ENCODE data around the gene CADM1.

Gene CADM1

GRCh38 chr11:115314330-115314920 is 189.8 kb downstream of the CADM1 start:
- no peak for DNase-seq (ENCODE audit: low read depth)

- DNase-seq (ENCODE audit: low read depth) = no peak
Measured at GRCh38 chr11:115313224-115313838, 190.9 kb downstream of the CADM1 start.

GRCh38 chr11:115311949-115312348 is 192.3 kb downstream of the CADM1 start:
- no peak for DNase-seq (ENCODE audit: low read depth)

GRCh38 chr11:115306689-115307088 is 197.5 kb downstream of the CADM1 start:
- no peak for DNase-seq (ENCODE audit: low read depth)

- no peak for DNase-seq (ENCODE audit: low read depth)
Measured at GRCh38 chr11:115304774-115305472, 199.3 kb downstream of the CADM1 start.

- no peak for DNase-seq (ENCODE audit: low read depth)
Measured at GRCh38 chr11:115303929-115304531, 200.2 kb downstream of the CADM1 start.

- no peak for DNase-seq (ENCODE audit: low read depth)
Measured at GRCh38 chr11:115302946-115303703, 201.1 kb downstream of the CADM1 start.

GRCh38 chr11:115300660-115301428 is 203.4 kb downstream of the CADM1 start:
- no peak for DNase-seq (ENCODE audit: low read depth)

- DNase-seq (ENCODE audit: low read depth) = no peak
Measured at GRCh38 chr11:115298300-115299012, 205.8 kb downstream of the CADM1 start.

- no peak for DNase-seq (ENCODE audit: low read depth)
Measured at GRCh38 chr11:115297330-115297729, 206.9 kb downstream of the CADM1 start.

GRCh38 chr11:115291325-115291724 is 212.9 kb downstream of the CADM1 start:
- DNase-seq (ENCODE audit: low read depth) = no peak

- no peak for DNase-seq (ENCODE audit: low read depth)
Measured at GRCh38 chr11:115290893-115291292, 213.3 kb downstream of the CADM1 start.

- DNase-seq (ENCODE audit: low read depth) = no peak
Measured at GRCh38 chr11:115290479-115290878, 213.7 kb downstream of the CADM1 start.

GRCh38 chr11:115287266-115287665 is 216.9 kb downstream of the CADM1 start:
- no peak for DNase-seq (ENCODE audit: low read depth)

- DNase-seq (ENCODE audit: low read depth) = no peak
Measured at GRCh38 chr11:115286614-115287013, 217.6 kb downstream of the CADM1 start.

GRCh38 chr11:115284773-115285172 is 219.4 kb downstream of the CADM1 start:
- no peak for DNase-seq (ENCODE audit: low read depth)

GRCh38 chr11:115282923-115283322 is 221.3 kb downstream of the CADM1 start:
- no peak for DNase-seq (ENCODE audit: low read depth)

- no peak for DNase-seq (ENCODE audit: low read depth)
Measured at GRCh38 chr11:115280775-115281174, 223.4 kb downstream of the CADM1 start.

GRCh38 chr11:115279813-115280761 is 224.1 kb downstream of the CADM1 start:
- no peak for DNase-seq (ENCODE audit: low read depth)

GRCh38 chr11:115276799-115277198 is 227.4 kb downstream of the CADM1 start:
- DNase-seq (ENCODE audit: low read depth) = no peak

All from T-helper 22 cell (primary cell).